ENCODE data around the gene NRCAM. TPM values are rescaled to one million over a fixed set of nuclear protein-coding genes. Genes with fewer than 3 reads are reported as not detected.
A peak's percentile ranks its signal among the peaks of the same experiment; 100 is the strongest.

Gene NRCAM
- total and polyA plus RNA-seq, 5 donors from 2014 or later: 0.27 TPM; not detected in 4

DNA sequence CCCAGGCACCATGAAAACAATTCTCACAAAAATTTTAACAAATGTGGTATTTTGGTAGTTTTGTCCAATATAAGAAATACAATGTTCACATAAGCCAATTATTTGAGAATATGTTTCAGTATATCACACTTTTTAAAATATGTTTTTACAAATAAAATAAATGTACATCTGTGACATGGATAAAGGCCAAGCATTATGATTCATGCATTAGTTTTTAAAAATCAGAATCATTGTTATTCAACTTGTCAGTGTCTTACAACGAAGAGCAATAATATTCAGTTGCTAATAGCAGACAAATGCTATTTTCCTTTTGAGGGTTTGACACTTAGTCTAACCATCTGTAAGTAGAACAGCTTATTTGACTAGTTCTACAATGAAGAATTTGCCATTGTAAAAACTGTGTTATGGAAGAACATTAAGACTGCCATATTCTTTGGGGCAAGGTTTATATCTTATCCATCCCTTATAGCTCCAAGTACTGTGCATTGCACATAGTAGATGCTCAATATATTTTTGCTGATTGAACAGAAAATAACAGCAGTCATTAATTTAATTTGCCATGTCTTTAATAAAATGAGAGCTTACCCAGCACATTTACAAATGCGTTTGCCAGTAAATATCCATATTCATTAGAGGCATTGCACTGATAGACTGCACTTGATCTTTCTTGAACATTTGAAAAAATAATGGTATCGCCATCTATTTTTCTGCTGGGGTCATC is 258.7 kb downstream of the NRCAM start:
- Histone ChIP-seq H3K9me3 (ENCODE audit: control insufficient read depth in 2 of 2, low read length in 2 of 2) (no peaks in the 10 kb centered on the region), H3K27me3 (ENCODE audit: control insufficient read depth, insufficient read depth, low read length) (peaks cover 4% of the 10 kb centered on the region), H3K4me3 (ENCODE audit: low read depth, low read length) (no peak overlapping the region), H3K36me3 (ENCODE audit: control insufficient read depth, insufficient read depth, low read length) (no peaks in the 10 kb centered on the region), H3K4me1 (ENCODE audit: control insufficient read depth, insufficient read depth, low read length, poor library complexity, severe bottlenecking) (no peaks in the 10 kb centered on the region), H3K27ac (ENCODE audit: insufficient read depth, low read length, poor library complexity, severe bottlenecking) (no peak overlapping the region)
- Mint-ChIP-seq H3K36me3 (no peaks in the 10 kb centered on the region), H3K4me1 (no peaks in the 10 kb centered on the region), H3K27ac (no peak overlapping the region), H3K27me3 (peaks cover 14% of the 10 kb centered on the region), H3K4me3 (no peak overlapping the region), H3K9me3 (peaks cover 0 to 1% (median 0%) of the 10 kb centered on the region in 7 donors)
- ATAC-seq (ENCODE audit: low read depth in 2 of 2): no peak
- no peak for DNase-seq

DNA sequence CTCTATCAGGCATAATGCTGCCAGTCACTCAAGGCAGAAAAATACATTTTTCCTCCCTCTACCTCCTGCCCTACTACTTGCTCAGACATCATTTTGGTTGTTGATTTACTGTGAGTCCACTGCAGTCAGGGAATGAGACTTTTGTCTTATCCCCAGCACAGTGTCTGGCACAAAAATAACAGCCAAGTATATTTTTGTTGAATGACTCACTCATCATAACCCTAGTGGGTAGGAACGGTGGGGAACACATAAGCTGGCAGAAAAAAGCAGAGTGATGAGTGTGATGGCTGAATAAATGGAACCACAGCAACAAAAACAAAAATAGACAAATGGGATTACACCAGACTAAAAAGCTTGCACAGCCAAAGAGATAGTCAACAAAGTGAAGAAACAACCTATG is 260.2 kb downstream of the NRCAM start:
- H3K27ac ChIP-seq (ENCODE audit: insufficient read depth, low read length, poor library complexity, severe bottlenecking): no peak overlapping the region
- Mint-ChIP-seq H3K4me1 (no peaks in the 10 kb centered on the region), H3K27me3 (peaks cover 14% of the 10 kb centered on the region), H3K27ac (no peak overlapping the region), H3K9me3 (peaks cover 0 to 1% (median 0%) of the 10 kb centered on the region in 7 donors), H3K36me3 (no peaks in the 10 kb centered on the region), H3K4me3 (no peak overlapping the region)
- DNase-seq: no peak
- no peak overlapping the region for H3K4me3 ChIP-seq (ENCODE audit: low read depth, low read length)
- H3K4me1 ChIP-seq (ENCODE audit: control insufficient read depth, insufficient read depth, low read length, poor library complexity, severe bottlenecking): no peaks in the 10 kb centered on the region
- H3K36me3 ChIP-seq (ENCODE audit: control insufficient read depth, insufficient read depth, low read length): no peaks in the 10 kb centered on the region
- ATAC-seq (ENCODE audit: low read depth in 2 of 2): no peak
- H3K27me3 ChIP-seq (ENCODE audit: control insufficient read depth, insufficient read depth, low read length): peaks cover 4% of the 10 kb centered on the region
- no peaks in the 10 kb centered on the region for H3K9me3 ChIP-seq (ENCODE audit: control insufficient read depth in 2 of 2, low read length in 2 of 2)

DNA sequence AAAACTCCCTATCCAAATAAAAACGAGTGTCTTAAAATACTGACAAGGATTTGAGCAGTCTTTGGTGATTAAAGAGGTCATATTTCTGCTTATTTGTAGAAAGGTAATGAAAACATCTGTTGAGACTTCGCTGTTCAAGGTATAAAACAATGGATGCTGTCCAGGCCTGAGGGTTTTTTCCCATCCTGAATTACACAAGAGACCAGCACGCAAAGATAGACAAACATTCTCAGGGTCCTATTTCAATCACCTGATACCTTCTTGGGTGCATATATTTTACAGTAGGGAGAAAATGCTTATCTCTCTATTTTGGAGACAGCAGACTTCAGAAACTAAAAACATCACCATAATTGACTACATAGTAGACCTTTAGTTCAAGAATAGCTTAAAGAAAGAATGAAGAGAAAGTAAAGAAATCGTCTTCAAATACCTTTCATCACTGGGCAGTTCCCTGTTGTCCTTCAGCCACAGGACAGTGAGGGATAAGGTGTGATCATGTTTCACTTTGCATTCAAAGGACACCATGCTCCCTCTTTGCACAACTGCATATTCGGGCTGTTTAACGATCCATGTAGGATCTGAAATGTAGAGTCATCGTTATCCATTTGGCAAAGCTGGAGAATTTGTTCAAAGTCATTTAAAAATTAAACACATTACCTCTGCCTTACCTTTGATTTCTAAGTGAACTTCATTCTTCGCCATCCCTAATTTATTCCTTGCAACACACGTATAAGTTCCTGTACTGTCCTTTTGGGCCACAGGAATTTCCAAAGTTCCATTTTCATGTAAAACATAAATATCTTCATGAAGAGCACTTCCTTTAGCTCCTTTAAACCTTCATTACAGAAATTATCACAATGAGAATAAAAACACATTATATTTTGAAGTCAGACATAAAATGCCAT is 262.4 kb downstream of the NRCAM start:
- no peak overlapping the region for H3K27ac ChIP-seq (ENCODE audit: insufficient read depth, low read length, poor library complexity, severe bottlenecking)
- no peaks in the 10 kb centered on the region for H3K9me3 ChIP-seq (ENCODE audit: control insufficient read depth in 2 of 2, low read length in 2 of 2)
- Mint-ChIP-seq H3K27ac (no peak overlapping the region), H3K4me1 (no peaks in the 10 kb centered on the region), H3K9me3 (peaks cover 0 to 1% (median 0%) of the 10 kb centered on the region in 7 donors), H3K27me3 (peaks cover 14% of the 10 kb centered on the region), H3K4me3 (no peak overlapping the region), H3K36me3 (no peaks in the 10 kb centered on the region)
- ATAC-seq (ENCODE audit: low read depth in 2 of 2): no peak
- H3K4me1 ChIP-seq (ENCODE audit: control insufficient read depth, insufficient read depth, low read length, poor library complexity, severe bottlenecking): no peaks in the 10 kb centered on the region
- H3K27me3 ChIP-seq (ENCODE audit: control insufficient read depth, insufficient read depth, low read length): peaks cover 4% of the 10 kb centered on the region
- H3K4me3 ChIP-seq (ENCODE audit: low read depth, low read length): no peak overlapping the region
- no peak for DNase-seq
- H3K36me3 ChIP-seq (ENCODE audit: control insufficient read depth, insufficient read depth, low read length): no peaks in the 10 kb centered on the region

DNA sequence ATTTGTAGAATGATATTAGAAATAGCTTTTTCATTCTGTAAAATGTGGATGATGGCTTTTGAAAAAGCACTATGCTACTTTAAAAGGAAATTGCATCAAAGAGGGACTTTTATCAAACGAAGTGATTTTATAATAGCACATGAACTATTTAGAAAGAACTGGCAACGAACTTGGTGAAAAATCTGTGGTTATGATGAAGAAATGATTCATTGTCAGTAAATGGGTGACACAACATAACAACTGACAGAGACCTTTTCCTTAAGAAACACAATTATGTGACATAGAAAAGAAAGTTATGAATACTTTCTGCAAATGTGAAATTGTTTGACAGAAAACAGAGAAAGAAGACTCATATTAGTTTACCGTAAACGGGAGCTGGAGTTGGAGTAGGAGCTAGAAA is 265.3 kb downstream of the NRCAM start:
- no peaks in the 10 kb centered on the region for H3K36me3 Mint-ChIP-seq
- ATAC-seq (ENCODE audit: low read depth in 2 of 2) (no peak), DNase-seq (no peak)
- Histone ChIP-seq H3K27me3 (ENCODE audit: control insufficient read depth, insufficient read depth, low read length) (peaks cover 4% of the 10 kb centered on the region), H3K4me3 (ENCODE audit: low read depth, low read length) (no peak overlapping the region), H3K36me3 (ENCODE audit: control insufficient read depth, insufficient read depth, low read length) (no peaks in the 10 kb centered on the region), H3K4me1 (ENCODE audit: control insufficient read depth, insufficient read depth, low read length, poor library complexity, severe bottlenecking) (no peaks in the 10 kb centered on the region), H3K27ac (ENCODE audit: insufficient read depth, low read length, poor library complexity, severe bottlenecking) (no peak overlapping the region), H3K9me3 (ENCODE audit: control insufficient read depth in 2 of 2, low read length in 2 of 2) (no peaks in the 10 kb centered on the region)
- H3K4me1 Mint-ChIP-seq: no peaks in the 10 kb centered on the region
- no peak overlapping the region for H3K27ac Mint-ChIP-seq
- H3K4me3 Mint-ChIP-seq: no peak overlapping the region
- peaks cover 9% of the 10 kb centered on the region for H3K27me3 Mint-ChIP-seq
- H3K9me3 Mint-ChIP-seq: peaks cover 0 to 4% (median 0%) of the 10 kb centered on the region in 7 donors

DNA sequence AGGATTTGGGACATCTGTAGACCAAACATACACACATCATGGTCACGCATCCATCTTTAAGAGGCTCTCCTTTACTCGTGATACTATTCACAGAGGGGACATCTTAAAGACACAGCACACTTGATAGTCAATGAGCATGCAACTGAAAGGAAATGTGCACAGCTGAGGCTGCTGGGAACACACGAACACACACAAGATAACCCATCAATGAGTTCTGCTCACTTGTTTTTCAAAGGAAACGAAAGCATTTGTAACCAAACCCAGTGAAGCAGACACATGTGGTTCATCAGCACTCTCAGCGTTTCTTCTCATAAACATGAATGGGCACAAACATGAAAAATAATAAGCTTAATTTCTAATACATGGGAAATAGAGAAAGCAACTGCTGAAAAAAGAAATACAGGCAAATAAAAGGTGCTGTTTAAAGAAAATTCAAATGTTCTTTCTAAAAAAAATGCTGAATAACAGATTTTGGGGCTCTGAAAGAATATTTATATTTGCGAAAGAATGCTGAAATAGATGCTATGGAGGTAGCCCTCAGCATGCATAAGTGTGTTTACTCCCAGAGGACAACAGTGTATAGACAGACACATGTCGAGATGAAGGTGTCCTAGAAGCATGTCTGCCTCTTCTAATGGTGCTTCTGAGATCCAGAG is 266.4 kb downstream of the NRCAM start:
- peak in 1 of 2 donors; percentile 43 for ATAC-seq (ENCODE audit: low read depth in 2 of 2)
- H3K4me3 Mint-ChIP-seq: no peak overlapping the region

DNA sequence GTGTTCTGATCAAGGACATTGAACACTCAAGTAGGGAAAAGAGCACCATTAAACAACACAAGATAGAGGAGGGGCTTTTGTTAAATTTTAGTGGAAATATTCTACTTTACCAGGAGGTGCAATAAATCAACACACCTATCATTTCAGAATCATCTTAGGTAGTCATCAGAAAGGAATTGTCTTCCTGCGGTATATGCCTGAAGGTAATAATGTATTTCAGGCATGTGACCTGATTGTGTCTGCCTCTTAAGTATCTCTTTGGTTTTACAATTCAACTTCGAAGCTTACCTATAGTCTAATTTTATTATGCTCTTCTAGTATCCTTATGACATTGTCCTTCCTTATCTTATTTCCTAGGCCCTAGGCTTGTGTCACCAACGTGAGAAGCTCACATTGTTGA is 267.5 kb downstream of the NRCAM start:
- no peak for ATAC-seq (ENCODE audit: low read depth in 2 of 2)

More for the DNA sequence above, 266.4 kb downstream of the NRCAM start:
- Mint-ChIP-seq H3K4me1 (no peaks in the 10 kb centered on the region), H3K9me3 (peaks cover 0 to 4% (median 0%) of the 10 kb centered on the region in 7 donors), H3K36me3 (no peaks in the 10 kb centered on the region), H3K27ac (no peak overlapping the region), H3K27me3 (peaks cover 9% of the 10 kb centered on the region)
- no peaks in the 10 kb centered on the region for H3K9me3 ChIP-seq (ENCODE audit: control insufficient read depth in 2 of 2, low read length in 2 of 2)
- peaks cover 4% of the 10 kb centered on the region for H3K27me3 ChIP-seq (ENCODE audit: control insufficient read depth, insufficient read depth, low read length)
- no peaks in the 10 kb centered on the region for H3K36me3 ChIP-seq (ENCODE audit: control insufficient read depth, insufficient read depth, low read length)
- H3K4me3 ChIP-seq (ENCODE audit: low read depth, low read length): no peak overlapping the region
- H3K27ac ChIP-seq (ENCODE audit: insufficient read depth, low read length, poor library complexity, severe bottlenecking): no peak overlapping the region
- peak in 1 of 3 donors; percentile 9 for DNase-seq
- no peaks in the 10 kb centered on the region for H3K4me1 ChIP-seq (ENCODE audit: control insufficient read depth, insufficient read depth, low read length, poor library complexity, severe bottlenecking)

DNA sequence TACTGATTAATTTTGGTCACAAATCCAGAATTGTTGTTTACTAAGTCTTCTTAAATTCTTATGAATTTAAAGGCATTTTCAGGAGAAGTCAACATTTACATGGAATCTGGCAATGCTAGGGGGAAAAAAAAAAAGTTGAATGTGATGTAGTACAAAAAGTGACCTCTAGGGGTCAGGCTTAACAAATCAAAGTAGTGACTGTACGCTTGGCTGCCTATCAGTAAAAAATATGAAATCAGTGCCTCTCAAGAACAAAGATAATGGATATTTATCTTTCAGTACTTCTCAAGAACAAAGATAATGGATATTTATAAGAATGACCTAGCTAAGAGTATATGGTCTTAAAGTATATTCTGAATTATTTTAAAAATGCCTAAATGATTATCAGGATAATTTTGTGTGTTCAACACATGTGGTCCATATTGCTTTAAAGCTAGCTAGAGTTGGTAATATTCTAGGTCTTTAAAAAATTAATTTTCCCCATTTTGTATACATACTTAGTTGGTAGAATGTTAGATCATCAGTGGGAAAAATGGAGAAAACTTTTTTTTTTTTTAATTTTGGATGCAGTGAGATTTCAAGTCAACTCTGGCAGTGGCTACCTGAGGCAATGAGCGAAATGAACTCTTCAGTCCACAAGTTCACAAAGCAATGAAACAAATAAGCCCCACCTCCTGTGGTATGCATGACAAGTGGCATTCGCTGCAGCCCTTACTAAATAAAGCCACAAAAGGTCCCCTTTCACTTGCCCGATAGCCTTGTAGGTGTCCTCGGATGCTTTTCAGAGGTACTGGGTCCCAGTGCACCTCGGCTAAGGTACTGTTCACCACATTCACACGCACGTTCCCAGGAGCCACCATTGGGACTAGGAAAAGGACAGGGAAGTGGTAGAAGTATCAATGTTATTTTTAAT is 274.9 kb downstream of the NRCAM start:
- DNase-seq (peak in 2 of 3 donors; percentile 38 to 51), ATAC-seq (ENCODE audit: low read depth in 2 of 2) (peak in 1 of 2 donors; percentile 42)
- Histone ChIP-seq H3K9me3 (ENCODE audit: control insufficient read depth in 2 of 2, low read length in 2 of 2) (no peaks in the 10 kb centered on the region), H3K27ac (ENCODE audit: insufficient read depth, low read length, poor library complexity, severe bottlenecking) (no peak overlapping the region), H3K36me3 (ENCODE audit: control insufficient read depth, insufficient read depth, low read length) (no peaks in the 10 kb centered on the region), H3K4me1 (ENCODE audit: control insufficient read depth, insufficient read depth, low read length, poor library complexity, severe bottlenecking) (no peaks in the 10 kb centered on the region), H3K27me3 (ENCODE audit: control insufficient read depth, insufficient read depth, low read length) (no peaks in the 10 kb centered on the region), H3K4me3 (ENCODE audit: low read depth, low read length) (no peak overlapping the region)
- Mint-ChIP-seq H3K27me3 (peaks cover 16% of the 10 kb centered on the region), H3K4me3 (no peak overlapping the region), H3K4me1 (no peaks in the 10 kb centered on the region), H3K36me3 (no peaks in the 10 kb centered on the region), H3K9me3 (no peaks in the 10 kb centered on the region), H3K27ac (no peak overlapping the region)

More for the DNA sequence above, 267.5 kb downstream of the NRCAM start:
- H3K4me3 Mint-ChIP-seq: no peak overlapping the region
- no peaks in the 10 kb centered on the region for H3K4me1 Mint-ChIP-seq
- H3K36me3 Mint-ChIP-seq: no peaks in the 10 kb centered on the region
- no peak overlapping the region for H3K27ac Mint-ChIP-seq
- no peak for DNase-seq
- H3K9me3 ChIP-seq (ENCODE audit: control insufficient read depth in 2 of 2, low read length in 2 of 2): no peaks in the 10 kb centered on the region
- no peaks in the 10 kb centered on the region for H3K36me3 ChIP-seq (ENCODE audit: control insufficient read depth, insufficient read depth, low read length)
- peaks cover 0 to 4% (median 0%) of the 10 kb centered on the region in 7 donors for H3K9me3 Mint-ChIP-seq
- H3K27ac ChIP-seq (ENCODE audit: insufficient read depth, low read length, poor library complexity, severe bottlenecking): no peak overlapping the region
- peaks cover 4% of the 10 kb centered on the region for H3K27me3 Mint-ChIP-seq
- H3K4me3 ChIP-seq (ENCODE audit: low read depth, low read length): no peak overlapping the region
- H3K27me3 ChIP-seq (ENCODE audit: control insufficient read depth, insufficient read depth, low read length): no peaks in the 10 kb centered on the region
- no peaks in the 10 kb centered on the region for H3K4me1 ChIP-seq (ENCODE audit: control insufficient read depth, insufficient read depth, low read length, poor library complexity, severe bottlenecking)
